ENCODE data around the gene CNNM1.

DNA sequence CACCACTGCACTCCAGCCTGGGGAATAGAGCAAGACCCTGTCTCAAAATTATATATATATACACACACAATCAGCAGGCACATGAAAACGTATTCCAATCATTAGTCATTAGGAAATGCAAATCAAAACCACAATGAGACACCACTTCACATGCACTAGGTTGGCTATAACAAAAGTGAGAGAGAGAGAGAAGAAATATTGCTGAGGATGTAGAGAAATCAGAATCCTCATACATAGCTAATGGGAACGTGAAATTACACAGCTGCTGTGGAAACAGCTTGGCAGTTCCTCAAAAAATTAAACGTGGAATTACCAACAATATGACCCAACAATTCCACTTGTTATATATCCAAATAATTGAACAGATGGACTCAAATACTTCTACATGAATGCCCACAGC, 43.3 kb upstream of the CNNM1 start:
- TF ChIP-seq, protein P1, sequence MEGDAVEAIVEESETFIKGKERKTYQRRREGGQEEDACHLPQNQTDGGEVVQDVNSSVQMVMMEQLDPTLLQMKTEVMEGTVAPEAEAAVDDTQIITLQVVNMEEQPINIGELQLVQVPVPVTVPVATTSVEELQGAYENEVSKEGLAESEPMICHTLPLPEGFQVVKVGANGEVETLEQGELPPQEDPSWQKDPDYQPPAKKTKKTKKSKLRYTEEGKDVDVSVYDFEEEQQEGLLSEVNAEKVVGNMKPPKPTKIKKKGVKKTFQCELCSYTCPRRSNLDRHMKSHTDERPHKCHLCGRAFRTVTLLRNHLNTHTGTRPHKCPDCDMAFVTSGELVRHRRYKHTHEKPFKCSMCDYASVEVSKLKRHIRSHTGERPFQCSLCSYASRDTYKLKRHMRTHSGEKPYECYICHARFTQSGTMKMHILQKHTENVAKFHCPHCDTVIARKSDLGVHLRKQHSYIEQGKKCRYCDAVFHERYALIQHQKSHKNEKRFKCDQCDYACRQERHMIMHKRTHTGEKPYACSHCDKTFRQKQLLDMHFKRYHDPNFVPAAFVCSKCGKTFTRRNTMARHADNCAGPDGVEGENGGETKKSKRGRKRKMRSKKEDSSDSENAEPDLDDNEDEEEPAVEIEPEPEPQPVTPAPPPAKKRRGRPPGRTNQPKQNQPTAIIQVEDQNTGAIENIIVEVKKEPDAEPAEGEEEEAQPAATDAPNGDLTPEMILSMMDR (IDR thresholded peaks at IDR 0.05): no peak
- no peak for TF ChIP-seq POLR2A (IDR thresholded peaks at IDR 0.05)
